ENCODE data around the gene SEC14L2. TPM values are rescaled to one million over a fixed set of nuclear protein-coding genes. Genes with fewer than 3 reads are reported as not detected.

The SEC14L2 gene
- total RNA-seq, 1 donor from 2014 or later, result 14.5 TPM

DNA sequence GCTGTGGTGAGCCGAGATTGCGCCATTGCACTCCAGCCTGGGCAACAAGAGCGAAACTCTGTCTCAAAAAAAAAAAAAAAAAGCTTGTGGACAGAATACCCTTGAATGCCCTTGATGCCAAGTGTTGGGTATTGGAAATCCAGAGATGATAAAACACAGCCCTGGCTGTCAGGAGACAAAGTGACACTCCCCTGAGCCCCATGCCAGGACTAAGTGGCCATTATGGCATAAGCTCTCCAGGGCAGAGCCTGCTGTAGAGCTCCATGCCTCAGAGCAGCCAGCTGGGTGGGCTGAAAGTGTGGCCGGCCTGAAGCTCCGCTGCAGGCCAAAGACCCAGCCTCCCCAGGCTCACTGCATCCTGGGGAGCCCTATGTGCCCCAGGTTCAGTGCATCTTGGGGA is 14.5 kb upstream of the SEC14L2 start:
- TF ChIP-seq EZH2 (IDR thresholded peaks at IDR 0.05; ENCODE audit: insufficient read depth, low read length) (no peak), CTCF (IDR thresholded peaks at IDR 0.05; ENCODE audit: insufficient read depth, low read depth, low read length) (no peak)
- peaks cover 23% of the 10 kb centered on the region for H3K36me3 Mint-ChIP-seq (ENCODE audit: low read depth, unreplicated experiment)
- no peaks in the 10 kb centered on the region for H3K9me3 Mint-ChIP-seq (ENCODE audit: unreplicated experiment)
- H3K4me1 ChIP-seq (ENCODE audit: insufficient read depth, low read length), result peaks cover 10% of the 10 kb centered on the region
- H3K27me3 Mint-ChIP-seq (ENCODE audit: low read depth, unreplicated experiment), result no peaks in the 10 kb centered on the region
- H2AFZ ChIP-seq (ENCODE audit: low read depth, low read length), result no peak overlapping the region
- no peaks in the 10 kb centered on the region for H3K9me3 ChIP-seq (ENCODE audit: insufficient read depth, low read depth, low read length)
- DNase-seq (ENCODE audit: low read depth) (no peak), FAIRE-seq (no peak)
- peaks cover 21% of the 10 kb centered on the region for H4K20me1 ChIP-seq (ENCODE audit: insufficient read depth, low read length)
- peaks cover 12% of the 10 kb centered on the region for H3K79me2 ChIP-seq (ENCODE audit: insufficient read depth, low read length)
- H3K4me2 ChIP-seq (ENCODE audit: low read length), result no peak overlapping the region
- no peak overlapping the region for H3K4me3 Mint-ChIP-seq (ENCODE audit: unreplicated experiment)
- no peak overlapping the region for H3K27ac ChIP-seq (ENCODE audit: low read depth, low read length)
- peaks cover 5% of the 10 kb centered on the region for H3K36me3 ChIP-seq (ENCODE audit: insufficient read depth, low read length)
- H3K4me1 Mint-ChIP-seq (ENCODE audit: low read depth, unreplicated experiment), result peaks cover 6% of the 10 kb centered on the region
- H3K27me3 ChIP-seq (ENCODE audit: insufficient read depth, low read length), result no peaks in the 10 kb centered on the region
- no peak overlapping the region for H3K9ac ChIP-seq (ENCODE audit: low read length)
- no peak overlapping the region for H3K4me3 ChIP-seq (ENCODE audit: insufficient read depth, low read depth, low read length)
- no peak overlapping the region for H3K27ac Mint-ChIP-seq (ENCODE audit: unreplicated experiment)

DNA sequence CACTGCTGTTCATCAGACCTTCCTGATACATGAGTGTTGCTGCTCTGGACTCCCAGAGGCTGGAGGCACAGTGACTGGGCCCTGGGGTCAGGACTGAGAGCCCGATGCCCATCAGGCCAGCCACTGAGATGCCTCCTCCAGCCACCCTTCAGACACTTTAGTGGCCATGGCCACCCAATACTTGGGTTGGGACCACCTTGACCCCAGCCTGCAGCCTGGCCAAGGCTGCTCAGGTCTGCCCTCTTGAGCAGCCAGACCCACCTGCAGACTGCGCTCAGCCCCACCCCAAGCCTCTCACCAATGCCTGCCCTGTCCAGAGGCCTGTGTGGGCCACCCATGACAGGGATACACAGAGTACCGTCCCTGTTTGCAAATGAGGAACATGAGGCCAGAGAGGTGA is 13.8 kb upstream of the SEC14L2 start:
- H3K4me3 Mint-ChIP-seq (ENCODE audit: unreplicated experiment), result no peak overlapping the region
- H3K9me3 Mint-ChIP-seq (ENCODE audit: unreplicated experiment), result no peaks in the 10 kb centered on the region
- H2AFZ ChIP-seq (ENCODE audit: low read depth, low read length), result no peak overlapping the region
- no peak overlapping the region for H3K4me3 ChIP-seq (ENCODE audit: insufficient read depth, low read depth, low read length)
- H3K9ac ChIP-seq (ENCODE audit: low read length), result no peak overlapping the region
- H3K9me3 ChIP-seq (ENCODE audit: insufficient read depth, low read depth, low read length), result no peaks in the 10 kb centered on the region
- no peak overlapping the region for H3K4me2 ChIP-seq (ENCODE audit: low read length)
- H3K36me3 Mint-ChIP-seq (ENCODE audit: low read depth, unreplicated experiment), result peaks cover 19% of the 10 kb centered on the region
- peaks cover 14% of the 10 kb centered on the region for H3K4me1 ChIP-seq (ENCODE audit: insufficient read depth, low read length)
- peaks cover 6% of the 10 kb centered on the region for H3K4me1 Mint-ChIP-seq (ENCODE audit: low read depth, unreplicated experiment)
- FAIRE-seq, result no peak
- no peak overlapping the region for H3K27ac ChIP-seq (ENCODE audit: low read depth, low read length)
- no peak for DNase-seq (ENCODE audit: low read depth)
- TF ChIP-seq CTCF (IDR thresholded peaks at IDR 0.05; ENCODE audit: insufficient read depth, low read depth, low read length) (no peak), EZH2 (IDR thresholded peaks at IDR 0.05; ENCODE audit: insufficient read depth, low read length) (no peak)
- H3K36me3 ChIP-seq (ENCODE audit: insufficient read depth, low read length), result peaks cover 3% of the 10 kb centered on the region
- peaks cover 19% of the 10 kb centered on the region for H4K20me1 ChIP-seq (ENCODE audit: insufficient read depth, low read length)
- H3K27me3 Mint-ChIP-seq (ENCODE audit: low read depth, unreplicated experiment), result no peaks in the 10 kb centered on the region
- no peaks in the 10 kb centered on the region for H3K27me3 ChIP-seq (ENCODE audit: insufficient read depth, low read length)
- H3K27ac Mint-ChIP-seq (ENCODE audit: unreplicated experiment), result no peak overlapping the region
- peaks cover 12% of the 10 kb centered on the region for H3K79me2 ChIP-seq (ENCODE audit: insufficient read depth, low read length)

DNA sequence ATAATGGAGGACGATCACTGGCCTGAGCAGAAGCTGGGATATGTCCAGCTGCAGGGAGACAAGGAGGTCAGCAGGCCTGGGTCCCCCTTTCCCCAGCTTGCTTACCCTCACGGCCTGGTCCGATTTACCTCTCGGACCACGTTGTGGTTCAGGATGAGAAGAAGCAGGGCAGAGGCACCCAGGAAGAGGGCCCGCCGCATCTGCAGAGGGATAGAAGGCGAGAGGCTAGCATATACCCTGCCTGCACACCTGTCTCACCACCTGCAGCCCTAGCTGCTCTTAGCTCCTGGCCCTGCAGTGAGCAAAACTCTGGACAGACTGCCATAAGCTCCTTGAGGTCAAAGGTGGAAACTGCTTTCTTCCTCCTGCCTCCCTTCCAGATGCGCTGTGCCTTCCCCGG is 10.9 kb upstream of the SEC14L2 start:
- Histone ChIP-seq H3K27ac (ENCODE audit: low read depth, low read length) (no peak overlapping the region), H3K27me3 (ENCODE audit: insufficient read depth, low read length) (no peaks in the 10 kb centered on the region), H3K79me2 (ENCODE audit: insufficient read depth, low read length) (peaks cover 12% of the 10 kb centered on the region), H2AFZ (ENCODE audit: low read depth, low read length) (no peak overlapping the region), H3K4me3 (ENCODE audit: insufficient read depth, low read depth, low read length) (peak overlapping the region; percentile 72), H3K9me3 (ENCODE audit: insufficient read depth, low read depth, low read length) (peaks cover 1% of the 10 kb centered on the region), H3K4me2 (ENCODE audit: low read length) (peak overlapping the region; percentile 99), H3K4me1 (ENCODE audit: insufficient read depth, low read length) (peaks cover 14% of the 10 kb centered on the region), H3K9ac (ENCODE audit: low read length) (peak overlapping the region; percentile 89), H4K20me1 (ENCODE audit: insufficient read depth, low read length) (peaks cover 12% of the 10 kb centered on the region), H3K36me3 (ENCODE audit: insufficient read depth, low read length) (peaks cover 3% of the 10 kb centered on the region)
- Mint-ChIP-seq H3K4me1 (ENCODE audit: low read depth, unreplicated experiment) (peaks cover 6% of the 10 kb centered on the region), H3K9me3 (ENCODE audit: unreplicated experiment) (peaks cover 4% of the 10 kb centered on the region), H3K27ac (ENCODE audit: unreplicated experiment) (no peak overlapping the region), H3K4me3 (ENCODE audit: unreplicated experiment) (peak overlapping the region; percentile 89), H3K27me3 (ENCODE audit: low read depth, unreplicated experiment) (no peaks in the 10 kb centered on the region), H3K36me3 (ENCODE audit: low read depth, unreplicated experiment) (peaks cover 14% of the 10 kb centered on the region)
- DNase-seq (ENCODE audit: low read depth) (no peak), FAIRE-seq (no peak)
- TF ChIP-seq EZH2 (IDR thresholded peaks at IDR 0.05; ENCODE audit: insufficient read depth, low read length) (no peak), CTCF (IDR thresholded peaks at IDR 0.05; ENCODE audit: insufficient read depth, low read depth, low read length) (no peak)

Measured in astrocyte (in vitro differentiated cells and primary cell).